ENCODE results near the gene KCND2.

- TF ChIP-seq CTCF (conservative IDR thresholded peaks at IDR 0.05; ENCODE audit: low read length) (no peak), EZH2phosphoT487 (IDR thresholded peaks at IDR 0.05; ENCODE audit: borderline replicate concordance, low read depth, low read length) (no peak)
Observed at GRCh38 chr7:120405652-120406051, 132.7 kb downstream of the KCND2 start.
